Hepatocyte (in vitro differentiated cells): ENCODE measurements around the gene CCBE1. TPM values are rescaled to one million over a fixed set of nuclear protein-coding genes. Genes with fewer than 3 reads are reported as not detected.

Experiments
- DNase-seq: peaks from one replicate; pipeline ENCODE4 v3.0.0-alpha.2; 2016; ENCODE audit warnings: low spot score
- H2AFZ ChIP-seq: fragments of 200-600 bp; sonication (generic); 2 replicates; pipeline ENCODE4 v1.6.0; 2016; ENCODE audit warnings: antibody characterized with exemption, mild to moderate bottlenecking
- H3K27ac ChIP-seq: fragments of 200-600 bp; sonication (generic); 2 replicates; pipeline ENCODE4 v1.5.1; 2016; ENCODE audit warnings: mild to moderate bottlenecking
- H3K27me3 ChIP-seq: fragments of 200-600 bp; sonication (generic); 2 replicates; pipeline ENCODE4 v1.6.1; 2016
- H3K36me3 ChIP-seq: fragments of 200-600 bp; sonication (generic); replicated peaks from 2 replicates; pipeline ENCODE4 v1.5.1; 2016; ENCODE audit warnings: low read depth; ENCODE audit not compliant: insufficient read depth
- H3K4me1 ChIP-seq: fragments of 200-600 bp; sonication (generic); 2 replicates; pipeline ENCODE4 v1.5.1; 2016; ENCODE audit warnings: mild to moderate bottlenecking, moderate library complexity; ENCODE audit not compliant: insufficient read depth
- H3K4me2 ChIP-seq: fragments of 200-600 bp; sonication (generic); 2 replicates; pipeline ENCODE4 v1.6.0; 2016
- H3K4me3 ChIP-seq: fragments of 200-600 bp; sonication (generic); 2 replicates; pipeline ENCODE4 v1.5.1; 2016; ENCODE audit warnings: mild to moderate bottlenecking
- H3K79me2 ChIP-seq: fragments of 200-600 bp; sonication (generic); 2 replicates; pipeline ENCODE4 v1.6.0; 2017; ENCODE audit warnings: mild to moderate bottlenecking
- H3K9me2 ChIP-seq: fragments of 200-600 bp; sonication (generic); replicated peaks from 2 replicates; pipeline ENCODE4 v1.6.0; 2017; ENCODE audit warnings: mild to moderate bottlenecking; ENCODE audit not compliant: insufficient read depth
- H3K9me3 ChIP-seq: fragments of 200-600 bp; sonication (generic); 2 replicates; pipeline ENCODE4 v1.5.1; 2016; ENCODE audit warnings: low read depth, mild to moderate bottlenecking
- H4K20me1 ChIP-seq: fragments of 200-600 bp; sonication (generic); 2 replicates; pipeline ENCODE4 v1.6.0; 2016; ENCODE audit warnings: mild to moderate bottlenecking; ENCODE audit not compliant: insufficient read depth, poor library complexity, severe bottlenecking
- CTCF ChIP-seq: fragments of 200-600 bp; sonication (generic); IDR thresholded peaks from 2 replicates; pipeline ENCODE4 v1.5.1; 2016; ENCODE audit warnings: antibody characterized with exemption, mild to moderate bottlenecking; ENCODE audit not compliant: poor library complexity
- EZH2 ChIP-seq: fragments of 200-600 bp; sonication (generic); IDR thresholded peaks from 2 replicates; pipeline ENCODE4 v1.6.1; 2016; ENCODE audit warnings: antibody characterized with exemption, mild to moderate bottlenecking, borderline replicate concordance
- EZH2phosphoT487 ChIP-seq: fragments of 200-600 bp; sonication (generic); IDR thresholded peaks from one replicate; pipeline ENCODE4 v1.6.1; 2018; ENCODE audit warnings: antibody characterized with exemption, mild to moderate bottlenecking, low read depth, moderate library complexity; ENCODE audit not compliant: unreplicated experiment, severe bottlenecking
- WGBS: methylation state at CpG from one replicate; pipeline ENCODE4 v1.1.6; 2016; ENCODE audit warnings: low lambda C conversion rate; ENCODE audit errors: missing lambda C conversion rate; 5-methylcytosine and 5-hydroxymethylcytosine counted together
- polyA plus RNA-seq: library from polyadenylated mRNA; unstranded; fragments of >200 nt; fragmentation: Nextera tagmentation; extraction: Ambion mirVana; gene quantifications from 2 replicates; pipeline ENCODE4 v1.2.1, GENCODE V29; 2016
- total RNA-seq: library from RNA; depleted of rRNA; stranded (reverse); fragments of >200 nt; gene quantifications from 2 replicates; pipeline ENCODE4 v1.2.3, GENCODE V29; 2014

The CCBE1 gene
- total and polyA plus RNA-seq, 2 experiments from 2014 or later = 3.1 to 9.2 TPM

- H3K4me3 ChIP-seq = no peak overlapping the region
- H2AFZ ChIP-seq = no peak overlapping the region
- no peaks in the 10 kb centered on the region for H3K9me3 ChIP-seq
- peaks cover 12% of the 10 kb centered on the region for H3K4me1 ChIP-seq
- TF ChIP-seq EZH2phosphoT487 (no peak), EZH2 (no peak), CTCF (no peak)
- no peaks in the 10 kb centered on the region for H3K36me3 ChIP-seq
- H3K9me2 ChIP-seq = no peaks in the 10 kb centered on the region
- H3K79me2 ChIP-seq = no peaks in the 10 kb centered on the region
- DNase-seq = no peak
- peaks cover 11% of the 10 kb centered on the region for H3K27me3 ChIP-seq
- 88% methylated on average over 8 of the region's 8 CpGs for WGBS
- no peak overlapping the region for H3K4me2 ChIP-seq
- H3K27ac ChIP-seq = no peak overlapping the region
- no peaks in the 10 kb centered on the region for H4K20me1 ChIP-seq
These were observed 36.2 kb downstream of the CCBE1 start for GRCh38 chr18:59660786-59661743.

GRCh38 chr18:59660366-59660765, 36.9 kb downstream of the CCBE1 start:
- peak overlapping the region; percentile 7 for H3K4me2 ChIP-seq
- no peak overlapping the region for H3K4me3 ChIP-seq
- H3K9me2 ChIP-seq = no peaks in the 10 kb centered on the region
- no peak for DNase-seq
- H3K27me3 ChIP-seq = peaks cover 11% of the 10 kb centered on the region
- no peaks in the 10 kb centered on the region for H3K79me2 ChIP-seq
- TF ChIP-seq EZH2 (no peak), EZH2phosphoT487 (no peak), CTCF (no peak)
- no peaks in the 10 kb centered on the region for H3K9me3 ChIP-seq
- no peaks in the 10 kb centered on the region for H4K20me1 ChIP-seq
- no peak overlapping the region for H2AFZ ChIP-seq
- no peak overlapping the region for H3K27ac ChIP-seq
- no peaks in the 10 kb centered on the region for H3K36me3 ChIP-seq
- WGBS = 63% methylated on average over 4 of the region's 4 CpGs
- peaks cover 12% of the 10 kb centered on the region for H3K4me1 ChIP-seq

GRCh38 chr18:59659508-59660170, 37.6 kb downstream of the CCBE1 start:
- TF ChIP-seq EZH2phosphoT487 (no peak), CTCF (no peak), EZH2 (no peak)
- H3K9me2 ChIP-seq = no peaks in the 10 kb centered on the region
- no peaks in the 10 kb centered on the region for H3K79me2 ChIP-seq
- H3K4me1 ChIP-seq = peaks cover 12% of the 10 kb centered on the region
- H3K36me3 ChIP-seq = no peaks in the 10 kb centered on the region
- H3K4me3 ChIP-seq = no peak overlapping the region
- no peaks in the 10 kb centered on the region for H4K20me1 ChIP-seq
- no peak overlapping the region for H3K27ac ChIP-seq
- H3K9me3 ChIP-seq = no peaks in the 10 kb centered on the region
- no peak overlapping the region for H2AFZ ChIP-seq
- peaks cover 11% of the 10 kb centered on the region for H3K27me3 ChIP-seq
- peak overlapping the region; percentile 7 for H3K4me2 ChIP-seq
- WGBS = 74% methylated on average over 14 of the region's 14 CpGs
- no peak for DNase-seq
